Stomach (tissue), 9 donors: ENCODE data around the gene CREB1. TPM values are rescaled to one million over a fixed set of nuclear protein-coding genes. Genes with fewer than 3 reads are reported as not detected.

Experiments used
- DNase-seq, 2 donors: peaks; one replicate each; pipeline versions ENCODE4 v3.0.0 to v3.0.0-alpha.2; 2013 to 2019
- H3K27ac ChIP-seq, 5 donors: fragments of 200-600 bp in 4 of 5; sonication (generic) in 4 of 5; one replicate each; pipeline ENCODE4 v1.5.1; 2013 to 2019; ENCODE audit warnings: mild to moderate bottlenecking in 1 of 5, moderate library complexity in 1 of 5
- H3K27me3 ChIP-seq, 3 donors: fragments of 200-600 bp; sonication (generic); one replicate each; pipeline ENCODE4 v1.5.1; 2017 to 2019; ENCODE audit warnings: mixed run types in 1 of 3
- H3K36me3 ChIP-seq, 4 donors: fragments of 200-600 bp; sonication (generic); 1 replicate in 3 of 4; 2 replicates in 1 of 4; pipeline ENCODE4 v1.5.1; 2016 to 2019
- H3K4me1 ChIP-seq, 4 donors: fragments of 200-600 bp; sonication (generic); one replicate each; pipeline ENCODE4 v1.5.1; 2016 to 2019
- H3K4me3 ChIP-seq, 4 donors: fragments of 200-600 bp; sonication (generic) in 3 of 4; one replicate each; pipeline ENCODE4 v1.5.1; 2016 to 2019; ENCODE audit warnings: mild to moderate bottlenecking in 1 of 4
- H3K9me3 ChIP-seq, 4 donors: fragments of 200-600 bp; sonication (generic); one replicate each; pipeline ENCODE4 v1.5.1; 2016 to 2019
- CTCF ChIP-seq, 7 experiments: fragments of 450-650 bp in 4 of 7; fragments of 200-600 bp in 3 of 7; sonication (generic) in 3 of 7; IDR thresholded peaks; one replicate each; pipeline ENCODE4 v1.5.1; 2016 to 2019; ENCODE audit warnings: antibody characterized with exemption in 7 of 7, control low read depth in 2 of 7, mild to moderate bottlenecking in 1 of 7
- EP300 ChIP-seq: sonication (generic); formaldehyde crosslinking; IDR thresholded peaks from one replicate; pipeline ENCODE4 v1.6.1; 2017; ENCODE audit warnings: antibody characterized with exemption
- POLR2A ChIP-seq, 4 donors: fragments of 450-650 bp; IDR thresholded peaks; one replicate each; pipeline ENCODE4 v1.6.1; 2016; ENCODE audit warnings: antibody characterized with exemption in 4 of 4, control low read depth in 2 of 4, mild to moderate bottlenecking in 1 of 4, moderate library complexity in 1 of 4
- POLR2AphosphoS5 ChIP-seq, 3 donors: sonication (generic); formaldehyde crosslinking; IDR thresholded peaks; one replicate each; pipeline ENCODE4 v1.6.1; 2016; ENCODE audit warnings: antibody characterized with exemption in 3 of 3
- WGBS, 5 donors: extraction: QIAGEN DNeasy Blood & Tissue Kit in 3 of 5; methylation state at CpG; one replicate each; pipeline versions ENCODE4 v1.1.5 to v1.1.7; 2013 to 2018; 5-methylcytosine and 5-hydroxymethylcytosine counted together
- intact Hi-C: fragments of 100-400 bp; cut with DNase I; formaldehyde crosslinking; loops from one replicate; pipeline ENCODE4 v1.15.1; 2023; ENCODE audit warnings: low total_unique reads
- polyA plus RNA-seq, 3 donors: library from polyadenylated mRNA; stranded (reverse); fragments of 200-250 nt; gene quantifications; one replicate each; pipeline ENCODE4 v1.2.3, GENCODE V29; 2013
- total RNA-seq, 5 donors: library from RNA; depleted of rRNA; stranded (reverse); fragments of >200 nt; gene quantifications; one replicate each; pipeline versions ENCODE4 v1.1.0 to v1.2.3, GENCODE V29; 2014 to 2016
- donor health status: healthy with polysubstance abuse.
- donor health status: Bipolar disorder and iron deficiency.
- donor health status: healthy.

The CREB1 gene
- total and polyA plus RNA-seq, 8 donors, result 5.2 to 58.6 (median 16.3) TPM

GRCh38 chr2:207625014-207625907 lies 95.5 kb downstream of the CREB1 start, which contains the start of gene METTL21A:
METTL21A (minus strand) TSS chr2:207625394; CDS start chr2:207624375, 1,019 bp downstream.
- intact Hi-C loops, result loop anchor here (10.0 kb wide), 2 partner anchors 80 to 90 kb away; no protein-coding TSS in a partner anchor
- 0 to 1% (median 0%) methylated on average over 29 to 92 of the region's 92 CpGs for WGBS, 5 donors
- Histone ChIP-seq H3K9me3 (no peaks in the 10 kb centered on the region), H3K27me3 (no peaks in the 10 kb centered on the region), H3K4me3 (peak within 1 kb of the TSS; percentile 73 to 92 (median 91)), H3K4me1 (peaks cover 21 to 44% (median 32%) of the 10 kb centered on the region in 4 donors), H3K27ac (peak within 1 kb of the TSS; percentile 93 to 99 (median 96)), H3K36me3 (peaks cover 5 to 15% (median 13%) of the 10 kb centered on the region in 4 donors)
- peak; percentile 92 to 97 for DNase-seq
- TF ChIP-seq CTCF (IDR thresholded peaks at IDR 0.05), result peak in 5 of 7 experiments; percentile 8 to 41 (median 38)
- TF ChIP-seq POLR2A (IDR thresholded peaks at IDR 0.05), result peak in 1 of 4 donors; percentile 5
- no peak for TF ChIP-seq EP300
- peak; percentile 64 to 80 (median 71) for TF ChIP-seq POLR2AphosphoS5 (IDR thresholded peaks at IDR 0.05)

DNA sequence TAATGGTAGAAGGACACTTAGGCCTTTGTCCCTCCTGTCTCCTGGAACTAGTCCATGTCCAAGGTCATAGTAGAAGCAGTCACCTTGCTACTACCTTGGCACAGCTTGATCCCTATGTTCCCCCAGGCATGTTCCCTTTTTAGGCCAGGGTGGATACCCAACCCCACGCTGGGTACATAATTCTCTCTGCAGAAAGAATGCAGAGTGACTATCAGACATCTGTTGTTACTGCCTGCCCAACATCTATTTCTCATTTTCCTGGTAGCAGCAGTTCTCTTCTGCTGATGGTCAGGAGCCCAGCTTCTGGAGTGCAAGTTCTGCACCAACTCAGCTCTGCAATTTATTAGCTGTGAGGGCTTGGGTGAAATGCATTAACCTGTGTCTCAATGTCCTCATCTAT lies 99.8 kb downstream of the CREB1 start:
- H3K4me1 ChIP-seq, result peaks cover 8 to 16% (median 15%) of the 10 kb centered on the region in 4 donors
- intact Hi-C loops, result loop anchor here (10.0 kb wide), 2 partner anchors 75 to 95 kb away; no protein-coding TSS in a partner anchor

GRCh38 chr2:207630491-207630890 lies 100.7 kb downstream of the CREB1 start:
- no peak overlapping the region for H3K4me3 ChIP-seq
- H3K27ac ChIP-seq, result no peak overlapping the region
- H3K27me3 ChIP-seq, result no peaks in the 10 kb centered on the region
- TF ChIP-seq EP300 (no peak), POLR2A (IDR thresholded peaks at IDR 0.05) (no peak), POLR2AphosphoS5 (IDR thresholded peaks at IDR 0.05) (no peak), CTCF (IDR thresholded peaks at IDR 0.05) (no peak)
- H3K9me3 ChIP-seq, result no peaks in the 10 kb centered on the region
- H3K4me1 ChIP-seq, result peaks cover 8 to 16% (median 15%) of the 10 kb centered on the region in 4 donors
- intact Hi-C loops, result no loop called here
- 73 to 85% (median 78%) methylated on average over 4 of the region's 4 CpGs for WGBS, 5 donors
- H3K36me3 ChIP-seq, result no peaks in the 10 kb centered on the region
- DNase-seq, result no peak

More for the DNA sequence above, 99.8 kb downstream of the CREB1 start:
- no peaks in the 10 kb centered on the region for H3K36me3 ChIP-seq
- H3K9me3 ChIP-seq, result no peaks in the 10 kb centered on the region
- peak in 1 of 2 donors; percentile 18 for DNase-seq
- no peak overlapping the region for H3K4me3 ChIP-seq
- TF ChIP-seq POLR2AphosphoS5 (IDR thresholded peaks at IDR 0.05) (no peak), EP300 (no peak), CTCF (IDR thresholded peaks at IDR 0.05) (no peak), POLR2A (IDR thresholded peaks at IDR 0.05) (no peak)
- H3K27ac ChIP-seq, result no peak overlapping the region
- WGBS, 5 donors, result 43 to 62% (median 48%) methylated on average over 1 of the region's 1 CpG
- H3K27me3 ChIP-seq, result no peaks in the 10 kb centered on the region

DNA sequence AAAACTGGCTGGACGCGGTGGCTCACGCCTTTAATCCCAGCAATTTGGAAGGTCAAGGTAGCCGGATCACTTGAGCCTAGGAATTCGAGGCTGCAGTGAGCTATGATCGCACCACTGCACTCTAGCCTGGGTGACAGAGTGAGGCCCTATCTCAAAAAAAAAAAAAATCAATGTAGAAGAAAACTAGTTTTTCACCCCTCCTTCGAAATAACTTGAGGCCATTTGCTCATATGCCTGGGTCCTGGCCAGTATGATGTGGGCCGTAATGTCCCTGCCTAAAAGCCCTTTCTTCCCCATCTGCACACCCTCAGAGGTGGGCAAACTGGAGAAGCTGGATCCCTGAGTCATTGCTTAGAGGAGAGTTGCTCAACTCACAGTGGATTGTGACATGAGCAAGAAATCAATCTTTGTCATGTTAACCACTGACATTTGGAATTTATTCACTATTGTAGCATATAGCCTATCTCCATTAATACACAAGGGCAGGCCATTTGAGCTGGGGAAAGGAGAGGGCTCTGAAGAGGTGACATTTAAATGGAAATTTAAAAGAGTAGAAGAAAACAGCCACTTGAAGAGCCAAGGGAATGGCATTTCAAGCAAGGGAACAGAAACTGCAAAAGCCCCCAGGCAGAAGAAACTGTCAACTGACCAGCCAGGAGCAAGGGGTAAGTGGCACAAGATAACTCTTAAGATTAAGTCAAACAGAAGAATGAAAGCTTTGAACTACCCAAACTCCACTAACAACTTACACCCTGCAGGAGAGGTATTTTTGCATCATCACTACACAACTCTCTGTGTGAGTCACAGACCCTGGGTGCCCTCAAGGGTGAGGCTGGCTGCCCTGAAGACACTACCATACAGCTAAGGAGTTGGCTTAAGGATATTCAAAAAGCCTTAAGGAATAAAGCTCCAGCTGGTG lies 103.1 kb downstream of the CREB1 start:
- H3K4me3 ChIP-seq, result no peak overlapping the region
- no peak overlapping the region for H3K27ac ChIP-seq
- intact Hi-C loops, result no loop called here
- H3K9me3 ChIP-seq, result no peaks in the 10 kb centered on the region
- H3K36me3 ChIP-seq, result no peaks in the 10 kb centered on the region
- no peaks in the 10 kb centered on the region for H3K4me1 ChIP-seq
- DNase-seq, result peak in 1 of 2 donors; percentile 36
- 82 to 90% (median 87%) methylated on average over 8 of the region's 8 CpGs for WGBS, 5 donors
- H3K27me3 ChIP-seq, result no peaks in the 10 kb centered on the region
- TF ChIP-seq POLR2AphosphoS5 (IDR thresholded peaks at IDR 0.05) (no peak), CTCF (IDR thresholded peaks at IDR 0.05) (no peak), EP300 (no peak), POLR2A (IDR thresholded peaks at IDR 0.05) (no peak)
